Vagina (tissue), 2 donors: ENCODE measurements around the gene ZNF552. TPM values are rescaled to one million over a fixed set of nuclear protein-coding genes. Genes with fewer than 3 reads are reported as not detected.
"Not testable (repeated sequence)": the region's sequence is repeated elsewhere in the genome, so short reads cannot be mapped to it uniquely, and the experiment has no call there.

Source experiments
- DNase-seq, 2 donors: peaks; one replicate each; pipeline ENCODE4 v3.0.0-alpha.2; 2017; ENCODE audit errors: extremely low spot score in 2 of 2
- H3K27ac ChIP-seq: fragments of 200-600 bp; sonication (generic); one replicate; pipeline ENCODE4 v1.5.1; 2019
- H3K27me3 ChIP-seq: fragments of 200-600 bp; sonication (generic); one replicate; pipeline ENCODE4 v1.5.1; 2019
- H3K36me3 ChIP-seq, 2 donors: fragments of 200-600 bp; sonication (generic); one replicate each; pipeline ENCODE4 v1.5.1; 2017 to 2019
- H3K4me1 ChIP-seq: fragments of 200-600 bp; sonication (generic); one replicate; pipeline ENCODE4 v1.5.1; 2019
- H3K4me3 ChIP-seq, 2 donors: fragments of 200-600 bp; sonication (generic); 1 replicate in 1 of 2; 2 replicates in 1 of 2; pipeline ENCODE4 v1.5.1; 2016 to 2019
- H3K9me3 ChIP-seq: fragments of 200-600 bp; sonication (generic); one replicate; pipeline ENCODE4 v1.5.1; 2019
- CTCF ChIP-seq, 3 experiments: fragments of 450-650 bp in 2 of 3; fragments of 200-600 bp in 1 of 3; sonication (generic) in 1 of 3; IDR thresholded peaks; one replicate each; pipeline ENCODE4 v1.5.1; 2017 to 2019; ENCODE audit warnings: antibody characterized with exemption in 3 of 3, mild to moderate bottlenecking in 2 of 3, moderate library complexity in 2 of 3
- POLR2A ChIP-seq, 2 donors: fragments of 450-650 bp; IDR thresholded peaks; one replicate each; pipeline ENCODE4 v1.6.1; 2017; ENCODE audit warnings: antibody characterized with exemption in 2 of 2, mild to moderate bottlenecking in 2 of 2, moderate library complexity in 2 of 2
- POLR2AphosphoS5 ChIP-seq, 2 donors: sonication (generic); formaldehyde crosslinking; IDR thresholded peaks; one replicate each; pipeline ENCODE4 v1.9.0; 2017; ENCODE audit warnings: antibody characterized with exemption in 2 of 2, mild to moderate bottlenecking in 2 of 2, low read depth in 1 of 2; ENCODE audit not compliant: insufficient read depth in 1 of 2
- intact Hi-C: fragments of 100-400 bp; cut with DNase I; formaldehyde crosslinking; loops from one replicate; pipeline ENCODE4 v1.15.1; 2023
- total RNA-seq: library from RNA; depleted of rRNA; stranded (reverse); fragments of >200 nt; gene quantifications from one replicate; pipeline ENCODE4 v1.2.3, GENCODE V29; 2016

Gene ZNF552
- total RNA-seq, 1 donor from 2014 or later: 24.1 TPM

- DNase-seq: no peak
- intact Hi-C loops: no loop called here
- H3K27me3 ChIP-seq: no peaks in the 10 kb centered on the region
- H3K36me3 ChIP-seq: no peaks in the 10 kb centered on the region
- no peaks in the 10 kb centered on the region for H3K9me3 ChIP-seq
- peaks cover 44% of the 10 kb centered on the region for H3K4me1 ChIP-seq
- no peak overlapping the region for H3K4me3 ChIP-seq
- no peak for TF ChIP-seq POLR2AphosphoS5 (IDR thresholded peaks at IDR 0.05; ENCODE audit: insufficient read depth in 1 of 2, low read depth in 1 of 2)
- TF ChIP-seq POLR2A (IDR thresholded peaks at IDR 0.05): no peak
- no peak for TF ChIP-seq CTCF (IDR thresholded peaks at IDR 0.05)
- H3K27ac ChIP-seq: no peak overlapping the region
Measured at GRCh38 chr19:57816652-57817051, 1.9 kb upstream of the ZNF552 start.

- peaks cover 39% of the 10 kb centered on the region for H3K4me1 ChIP-seq
- intact Hi-C loops: no loop called here
- no peaks in the 10 kb centered on the region for H3K36me3 ChIP-seq
- no peak for DNase-seq
- no peak for TF ChIP-seq CTCF (IDR thresholded peaks at IDR 0.05)
- TF ChIP-seq POLR2AphosphoS5 (IDR thresholded peaks at IDR 0.05; ENCODE audit: insufficient read depth in 1 of 2, low read depth in 1 of 2): no peak
- TF ChIP-seq POLR2A (IDR thresholded peaks at IDR 0.05): no peak
- H3K4me3 ChIP-seq: peak overlapping the region; percentile 77 to 84
- no peaks in the 10 kb centered on the region for H3K27me3 ChIP-seq
- H3K27ac ChIP-seq: peak overlapping the region; percentile 75
- no peaks in the 10 kb centered on the region for H3K9me3 ChIP-seq
Measured at GRCh38 chr19:57815247-57816075, 748 bp upstream of the ZNF552 start.

- Histone ChIP-seq H3K27ac (peak overlapping the region; percentile 75), H3K4me3 (peak overlapping the region; percentile 77 to 84), H3K9me3 (no peaks in the 10 kb centered on the region), H3K4me1 (peaks cover 36% of the 10 kb centered on the region), H3K27me3 (no peaks in the 10 kb centered on the region), H3K36me3 (peaks cover 0 to 3% of the 10 kb centered on the region in 2 donors)
- no peak for DNase-seq
- no peak for TF ChIP-seq POLR2AphosphoS5 (IDR thresholded peaks at IDR 0.05; ENCODE audit: insufficient read depth in 1 of 2, low read depth in 1 of 2)
- TF ChIP-seq POLR2A (IDR thresholded peaks at IDR 0.05): no peak
- no peak for TF ChIP-seq CTCF (IDR thresholded peaks at IDR 0.05)
- intact Hi-C loops: no loop called here
Measured at GRCh38 chr19:57813919-57814504, 701 bp downstream of the ZNF552 start.

- H3K36me3 ChIP-seq, H3K9me3 ChIP-seq, H3K27ac ChIP-seq, H3K27me3 ChIP-seq, intact Hi-C loops, DNase-seq: not testable (repeated sequence)
- H3K4me1 ChIP-seq: peaks cover 36% of the 10 kb centered on the region
- H3K4me3 ChIP-seq: peak overlapping the region in 1 of 2 donors; percentile 84
Measured at GRCh38 chr19:57812975-57813820, 1.5 kb downstream of the ZNF552 start.

GRCh38 chr19:57812226-57812625 lies 2.5 kb downstream of the ZNF552 start:
- Histone ChIP-seq H3K27ac (no peak overlapping the region), H3K4me1 (peaks cover 36% of the 10 kb centered on the region), H3K27me3 (no peaks in the 10 kb centered on the region), H3K36me3 (peaks cover 0 to 14% of the 10 kb centered on the region in 2 donors), H3K4me3 (no peak overlapping the region), H3K9me3 (no peaks in the 10 kb centered on the region)
- intact Hi-C loops: no loop called here
- DNase-seq: no peak
- no peak for TF ChIP-seq POLR2A (IDR thresholded peaks at IDR 0.05)
- TF ChIP-seq POLR2AphosphoS5 (IDR thresholded peaks at IDR 0.05; ENCODE audit: insufficient read depth in 1 of 2, low read depth in 1 of 2): no peak
- no peak for TF ChIP-seq CTCF (IDR thresholded peaks at IDR 0.05)

- intact Hi-C loops: not testable (repeated sequence)
Measured at GRCh38 chr19:57810410-57811295, 4.1 kb downstream of the ZNF552 start.

More at GRCh38 chr19:57810410-57811295, 4.1 kb downstream of the ZNF552 start:
- not testable (repeated sequence) for H3K4me3 ChIP-seq, H3K27ac ChIP-seq, H3K9me3 ChIP-seq, H3K27me3 ChIP-seq, DNase-seq
- H3K4me1 ChIP-seq: peaks cover 42% of the 10 kb centered on the region
- H3K36me3 ChIP-seq: peaks cover 0 to 14% of the 10 kb centered on the region in 2 donors
